Measurements from ENCODE around the gene NVL. TPM values are rescaled to one million over a fixed set of nuclear protein-coding genes. Genes with fewer than 3 reads are reported as not detected.
"Not testable (repeated sequence)": the region's sequence is repeated elsewhere in the genome, so short reads cannot be mapped to it uniquely, and the experiment has no call there.

The NVL gene
- total and polyA plus RNA-seq, 4 donors: 12.8 to 41.5 (median 29.1) TPM

GRCh38 chr1:224356685-224357625, 27.0 kb upstream of the NVL start, which contains the start of gene CNIH4:
Gene CNIH4 (plus strand): TSS chr1:224356879. CDS start chr1:224356925, 46 bp downstream.
- peak; percentile 92 to 98 (median 97) for DNase-seq
- no peaks in the 10 kb centered on the region for H3K27me3 ChIP-seq (ENCODE audit: control insufficient read depth in 3 of 3, insufficient read depth in 3 of 3, low read length in 2 of 3)
- 1% methylated on average over 62 to 78 of the region's 78 CpGs for WGBS, 2 donors
- H3K4me1 ChIP-seq (ENCODE audit: control insufficient read depth in 5 of 5, insufficient read depth in 5 of 5, low read length in 5 of 5): peaks cover 0 to 12% (median 4%) of the 10 kb centered on the region in 5 donors
- H3K4me3 ChIP-seq: peak within 1 kb of the TSS; percentile 90
- H3K36me3 ChIP-seq (ENCODE audit: control insufficient read depth in 4 of 4, insufficient read depth in 4 of 4, low read length in 4 of 4): no peaks in the 10 kb centered on the region
- peak; percentile 95 for ATAC-seq (ENCODE audit: insufficient read depth, low FRiP score)
- TF ChIP-seq CTCF (IDR thresholded peaks at IDR 0.05; ENCODE audit: control extremely low read depth, extremely low read depth): no peak
- peak within 1 kb of the TSS in 1 of 2 donors; percentile 77 for H3K9ac ChIP-seq (ENCODE audit: insufficient read depth in 1 of 2, low read length in 2 of 2)
- peak within 1 kb of the TSS; percentile 86 to 92 for H3K27ac ChIP-seq (ENCODE audit: low read depth in 1 of 2, low read length in 1 of 2)
- no peaks in the 10 kb centered on the region for H3K9me3 ChIP-seq (ENCODE audit: control insufficient read depth in 4 of 4, insufficient read depth in 3 of 4, low read length in 3 of 4)

GRCh38 chr1:224353975-224354925, 24.3 kb upstream of the NVL start:
- no peak for TF ChIP-seq CTCF (IDR thresholded peaks at IDR 0.05; ENCODE audit: control extremely low read depth, extremely low read depth)
- ATAC-seq (ENCODE audit: insufficient read depth, low FRiP score) (no peak), DNase-seq (no peak)
- H3K9ac ChIP-seq (ENCODE audit: insufficient read depth in 1 of 2, low read length in 2 of 2): no peak overlapping the region
- no peak overlapping the region for H3K27ac ChIP-seq (ENCODE audit: low read depth in 1 of 2, low read length in 1 of 2)
- WGBS, 2 donors: 66 to 79% methylated on average over 5 of the region's 5 CpGs
- no peaks in the 10 kb centered on the region for H3K36me3 ChIP-seq (ENCODE audit: control insufficient read depth in 4 of 4, insufficient read depth in 4 of 4, low read length in 4 of 4)
- H3K27me3 ChIP-seq (ENCODE audit: control insufficient read depth in 3 of 3, insufficient read depth in 3 of 3, low read length in 2 of 3): no peaks in the 10 kb centered on the region
- no peaks in the 10 kb centered on the region for H3K9me3 ChIP-seq (ENCODE audit: control insufficient read depth in 4 of 4, insufficient read depth in 3 of 4, low read length in 3 of 4)
- no peak overlapping the region for H3K4me3 ChIP-seq
- H3K4me1 ChIP-seq (ENCODE audit: control insufficient read depth in 5 of 5, insufficient read depth in 5 of 5, low read length in 5 of 5): peaks cover 0 to 12% (median 4%) of the 10 kb centered on the region in 5 donors

- H3K4me1 ChIP-seq (ENCODE audit: control insufficient read depth in 5 of 5, insufficient read depth in 5 of 5, low read length in 5 of 5); DNase-seq; H3K27ac ChIP-seq (ENCODE audit: low read depth in 1 of 2, low read length in 1 of 2); H3K27me3 ChIP-seq (ENCODE audit: control insufficient read depth in 3 of 3, insufficient read depth in 3 of 3, low read length in 2 of 3); H3K9ac ChIP-seq (ENCODE audit: insufficient read depth in 1 of 2, low read length in 2 of 2); H3K4me3 ChIP-seq; H3K9me3 ChIP-seq (ENCODE audit: control insufficient read depth in 4 of 4, insufficient read depth in 3 of 4, low read length in 3 of 4); ATAC-seq (ENCODE audit: insufficient read depth, low FRiP score); H3K36me3 ChIP-seq (ENCODE audit: control insufficient read depth in 4 of 4, insufficient read depth in 4 of 4, low read length in 4 of 4): not testable (repeated sequence)
- WGBS, 2 donors: 95 to 96% methylated on average over 43 to 49 of the region's 49 CpGs
These were observed 22.6 kb upstream of the NVL start for GRCh38 chr1:224352436-224353085.

GRCh38 chr1:224349716-224350115, 19.7 kb upstream of the NVL start:
- ATAC-seq (ENCODE audit: insufficient read depth, low FRiP score); H3K9me3 ChIP-seq (ENCODE audit: control insufficient read depth in 4 of 4, insufficient read depth in 3 of 4, low read length in 3 of 4); DNase-seq; H3K27ac ChIP-seq (ENCODE audit: low read depth in 1 of 2, low read length in 1 of 2); H3K4me1 ChIP-seq (ENCODE audit: control insufficient read depth in 5 of 5, insufficient read depth in 5 of 5, low read length in 5 of 5); H3K9ac ChIP-seq (ENCODE audit: insufficient read depth in 1 of 2, low read length in 2 of 2); H3K4me3 ChIP-seq; H3K36me3 ChIP-seq (ENCODE audit: control insufficient read depth in 4 of 4, insufficient read depth in 4 of 4, low read length in 4 of 4); H3K27me3 ChIP-seq (ENCODE audit: control insufficient read depth in 3 of 3, insufficient read depth in 3 of 3, low read length in 2 of 3): not testable (repeated sequence)
- WGBS, 2 donors: 91 to 94% methylated on average over 27 to 30 of the region's 30 CpGs
